HG02798 (cell line): ENCODE results near the gene P4HB.

ENCODE experiments used
- ATAC-seq: cut with Tn5 transposase; IDR thresholded peaks from one replicate; pipeline ENCODE4 v1.9.1; 2021; ENCODE audit warnings: mild to moderate bottlenecking; ENCODE audit not compliant: unreplicated experiment, poor library complexity

The P4HB gene

GRCh38 chr17:81859906-81860755 lies at the start of gene P4HB:
P4HB (minus strand) TSS chr17:81860535; CDS start chr17:81860471, 64 bp downstream.
- ATAC-seq = no peak

GRCh38 chr17:81909231-81909630 lies 48.9 kb upstream of the P4HB start:
- ATAC-seq = no peak

- no peak for ATAC-seq
Observed at GRCh38 chr17:81908793-81909192, 48.5 kb upstream of the P4HB start.

GRCh38 chr17:81907219-81908145 lies 47.1 kb upstream of the P4HB start:
- ATAC-seq = no peak

- no peak for ATAC-seq
Observed at GRCh38 chr17:81906476-81907218, 46.3 kb upstream of the P4HB start.

- no peak for ATAC-seq
Observed at GRCh38 chr17:81905993-81906392, 45.7 kb upstream of the P4HB start.

- no peak for ATAC-seq
Observed at GRCh38 chr17:81905424-81905875, 45.1 kb upstream of the P4HB start.

GRCh38 chr17:81904600-81905423 lies 44.5 kb upstream of the P4HB start:
- ATAC-seq = no peak

GRCh38 chr17:81903896-81904599 lies 43.7 kb upstream of the P4HB start:
- ATAC-seq = no peak

GRCh38 chr17:81903415-81903831 lies 43.1 kb upstream of the P4HB start:
- no peak for ATAC-seq

- ATAC-seq = no peak
Observed at GRCh38 chr17:81902653-81903414, 42.5 kb upstream of the P4HB start.

- no peak for ATAC-seq
Observed at GRCh38 chr17:81902023-81902652, 41.8 kb upstream of the P4HB start, which contains the start of gene NPB. NPB (plus strand) TSS chr17:81902238; CDS start chr17:81902278, 40 bp downstream.

GRCh38 chr17:81901167-81902022 lies 41.1 kb upstream of the P4HB start:
- no peak for ATAC-seq

- ATAC-seq = no peak
Observed at GRCh38 chr17:81900181-81900820, 40.0 kb upstream of the P4HB start.

- no peak for ATAC-seq
Observed at GRCh38 chr17:81899514-81900166, 39.3 kb upstream of the P4HB start.

GRCh38 chr17:81898885-81899284 lies 38.5 kb upstream of the P4HB start:
- ATAC-seq = no peak
